ENCODE measurements around the gene CCS. TPM values are rescaled to one million over a fixed set of nuclear protein-coding genes. Genes with fewer than 3 reads are reported as not detected.

Gene CCS
- total RNA-seq, 1 experiment from 2014 or later = 34.2 TPM

GRCh38 chr11:66555416-66555815 lies 37.6 kb upstream of the CCS start:
- intact Hi-C loops (cut with micrococcal nuclease; ENCODE audit: unreplicated experiment) = no loop called here
- Mint-ChIP-seq H3K27me3 (ENCODE audit: unreplicated experiment) (peaks cover 64% of the 10 kb centered on the region), H3K36me3 (ENCODE audit: insufficient read depth, unreplicated experiment) (no peaks in the 10 kb centered on the region), H3K9me3 (ENCODE audit: low read depth, unreplicated experiment) (no peaks in the 10 kb centered on the region), H3K27ac (ENCODE audit: unreplicated experiment) (no peak overlapping the region), H3K4me1 (ENCODE audit: low read depth, unreplicated experiment) (no peaks in the 10 kb centered on the region), H3K4me3 (ENCODE audit: low read depth, unreplicated experiment) (no peak overlapping the region)
- TF ChIP-seq, protein P1, sequence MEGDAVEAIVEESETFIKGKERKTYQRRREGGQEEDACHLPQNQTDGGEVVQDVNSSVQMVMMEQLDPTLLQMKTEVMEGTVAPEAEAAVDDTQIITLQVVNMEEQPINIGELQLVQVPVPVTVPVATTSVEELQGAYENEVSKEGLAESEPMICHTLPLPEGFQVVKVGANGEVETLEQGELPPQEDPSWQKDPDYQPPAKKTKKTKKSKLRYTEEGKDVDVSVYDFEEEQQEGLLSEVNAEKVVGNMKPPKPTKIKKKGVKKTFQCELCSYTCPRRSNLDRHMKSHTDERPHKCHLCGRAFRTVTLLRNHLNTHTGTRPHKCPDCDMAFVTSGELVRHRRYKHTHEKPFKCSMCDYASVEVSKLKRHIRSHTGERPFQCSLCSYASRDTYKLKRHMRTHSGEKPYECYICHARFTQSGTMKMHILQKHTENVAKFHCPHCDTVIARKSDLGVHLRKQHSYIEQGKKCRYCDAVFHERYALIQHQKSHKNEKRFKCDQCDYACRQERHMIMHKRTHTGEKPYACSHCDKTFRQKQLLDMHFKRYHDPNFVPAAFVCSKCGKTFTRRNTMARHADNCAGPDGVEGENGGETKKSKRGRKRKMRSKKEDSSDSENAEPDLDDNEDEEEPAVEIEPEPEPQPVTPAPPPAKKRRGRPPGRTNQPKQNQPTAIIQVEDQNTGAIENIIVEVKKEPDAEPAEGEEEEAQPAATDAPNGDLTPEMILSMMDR (IDR thresholded peaks at IDR 0.05; ENCODE audit: unreplicated experiment) = no peak
- CTCF ChIA-PET = no interaction called here
- DNase-seq = no peak
- no TSS peak for BruUV-seq (replicated peaks)

- intact Hi-C loops (cut with micrococcal nuclease; ENCODE audit: unreplicated experiment) = no loop called here
- no peak overlapping the region for H3K4me3 Mint-ChIP-seq (ENCODE audit: low read depth, unreplicated experiment)
- no peaks in the 10 kb centered on the region for H3K9me3 Mint-ChIP-seq (ENCODE audit: low read depth, unreplicated experiment)
- TF ChIP-seq, protein P1 (IDR thresholded peaks at IDR 0.05; ENCODE audit: unreplicated experiment) = no peak
- peaks cover 68% of the 10 kb centered on the region for H3K27me3 Mint-ChIP-seq (ENCODE audit: unreplicated experiment)
- DNase-seq = no peak
- H3K4me1 Mint-ChIP-seq (ENCODE audit: low read depth, unreplicated experiment) = no peaks in the 10 kb centered on the region
- no TSS peak for BruUV-seq (replicated peaks)
- H3K36me3 Mint-ChIP-seq (ENCODE audit: insufficient read depth, unreplicated experiment) = no peaks in the 10 kb centered on the region
- CTCF ChIA-PET = interaction anchor here (0.7 kb wide), 1 partner anchor 403 kb away, joined by 3 read pairs; no protein-coding TSS in a partner anchor
- no peak overlapping the region for H3K27ac Mint-ChIP-seq (ENCODE audit: unreplicated experiment)
Measured at GRCh38 chr11:66556086-66556485, 36.9 kb upstream of the CCS start.

DNA sequence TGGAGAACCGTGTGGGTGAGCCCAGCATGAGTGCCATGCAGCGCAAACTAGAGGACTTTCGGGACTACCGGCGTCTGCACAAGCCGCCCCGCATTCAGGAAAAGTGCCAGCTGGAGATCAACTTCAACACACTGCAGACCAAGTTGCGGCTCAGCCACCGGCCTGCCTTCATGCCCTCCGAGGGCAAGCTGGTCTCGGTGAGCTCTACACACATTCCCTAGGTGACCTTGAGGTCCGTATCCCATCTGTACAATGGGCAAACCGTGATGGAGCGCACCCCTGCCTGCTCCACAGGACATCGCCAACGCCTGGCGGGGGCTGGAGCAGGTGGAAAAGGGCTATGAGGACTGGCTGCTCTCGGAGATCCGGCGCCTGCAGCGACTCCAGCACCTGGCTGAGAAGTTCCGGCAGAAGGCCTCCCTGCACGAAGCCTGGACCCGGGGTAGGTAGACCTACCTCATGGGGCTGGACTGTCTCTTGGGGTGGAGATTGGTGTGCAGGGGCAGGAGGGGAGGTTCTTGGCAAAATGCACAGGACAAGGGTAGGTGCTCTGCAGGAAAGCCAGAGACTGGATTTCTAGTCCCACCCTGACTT lies 35.2 kb upstream of the CCS start:
- CTCF ChIA-PET = no interaction called here
- intact Hi-C loops (cut with micrococcal nuclease; ENCODE audit: unreplicated experiment) = no loop called here

DNA sequence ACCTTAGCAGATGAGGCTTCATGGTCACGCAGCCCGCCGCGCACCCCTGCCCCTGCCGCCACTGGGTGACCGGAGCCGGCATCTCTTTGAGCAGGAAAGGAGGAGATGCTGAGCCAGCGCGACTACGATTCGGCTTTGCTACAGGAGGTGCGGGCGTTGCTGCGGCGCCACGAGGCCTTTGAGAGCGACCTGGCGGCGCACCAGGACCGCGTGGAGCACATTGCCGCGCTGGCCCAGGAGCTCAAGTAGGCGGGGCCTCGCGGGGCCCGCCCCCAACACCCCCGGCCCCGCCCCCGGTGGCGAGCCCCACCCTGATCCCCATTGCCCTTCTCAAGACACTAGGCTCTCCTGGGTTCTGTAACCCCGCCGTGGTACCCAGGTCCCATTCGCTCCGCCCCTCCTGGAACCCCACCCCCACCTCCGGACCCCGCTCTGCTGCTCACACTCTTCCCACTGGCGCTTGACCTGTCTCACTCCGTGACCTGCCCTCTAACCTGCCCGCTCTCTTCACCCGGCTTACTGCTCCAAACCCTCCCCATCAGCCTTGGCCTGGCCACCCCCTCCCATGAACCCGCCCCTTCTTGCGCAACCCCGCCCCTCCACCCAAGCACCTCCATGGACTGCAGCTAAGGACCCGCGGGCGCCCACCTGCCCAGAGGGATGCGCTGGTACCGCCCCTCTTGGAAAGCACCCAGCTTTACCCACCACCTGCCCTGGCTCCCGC lies 33.7 kb upstream of the CCS start:
- no TSS peak for BruUV-seq (replicated peaks)
- intact Hi-C loops (cut with micrococcal nuclease; ENCODE audit: unreplicated experiment) = no loop called here
- TF ChIP-seq, protein P1 (IDR thresholded peaks at IDR 0.05; ENCODE audit: unreplicated experiment) = no peak
- Mint-ChIP-seq H3K4me3 (ENCODE audit: low read depth, unreplicated experiment) (no peak overlapping the region), H3K9me3 (ENCODE audit: low read depth, unreplicated experiment) (no peaks in the 10 kb centered on the region), H3K27ac (ENCODE audit: unreplicated experiment) (no peak overlapping the region), H3K36me3 (ENCODE audit: insufficient read depth, unreplicated experiment) (no peaks in the 10 kb centered on the region), H3K27me3 (ENCODE audit: unreplicated experiment) (peaks cover 92% of the 10 kb centered on the region), H3K4me1 (ENCODE audit: low read depth, unreplicated experiment) (no peaks in the 10 kb centered on the region)
- CTCF ChIA-PET = interaction anchor here (0.6 kb wide), 1 partner anchor 323 kb away, joined by 3 read pairs; no protein-coding TSS in a partner anchor
- no peak for DNase-seq

More for the DNA sequence above, 35.2 kb upstream of the CCS start:
- no peak for DNase-seq
- peaks cover 82% of the 10 kb centered on the region for H3K27me3 Mint-ChIP-seq (ENCODE audit: unreplicated experiment)
- H3K9me3 Mint-ChIP-seq (ENCODE audit: low read depth, unreplicated experiment) = no peaks in the 10 kb centered on the region
- H3K36me3 Mint-ChIP-seq (ENCODE audit: insufficient read depth, unreplicated experiment) = no peaks in the 10 kb centered on the region
- no TSS peak for BruUV-seq (replicated peaks)
- no peaks in the 10 kb centered on the region for H3K4me1 Mint-ChIP-seq (ENCODE audit: low read depth, unreplicated experiment)
- H3K27ac Mint-ChIP-seq (ENCODE audit: unreplicated experiment) = no peak overlapping the region
- H3K4me3 Mint-ChIP-seq (ENCODE audit: low read depth, unreplicated experiment) = no peak overlapping the region
- TF ChIP-seq, protein P1 (IDR thresholded peaks at IDR 0.05; ENCODE audit: unreplicated experiment) = no peak
